ENCODE measurements around the gene HYAL2.
A peak's percentile ranks its signal among the peaks of the same experiment; 100 is the strongest.

Gene HYAL2

DNA sequence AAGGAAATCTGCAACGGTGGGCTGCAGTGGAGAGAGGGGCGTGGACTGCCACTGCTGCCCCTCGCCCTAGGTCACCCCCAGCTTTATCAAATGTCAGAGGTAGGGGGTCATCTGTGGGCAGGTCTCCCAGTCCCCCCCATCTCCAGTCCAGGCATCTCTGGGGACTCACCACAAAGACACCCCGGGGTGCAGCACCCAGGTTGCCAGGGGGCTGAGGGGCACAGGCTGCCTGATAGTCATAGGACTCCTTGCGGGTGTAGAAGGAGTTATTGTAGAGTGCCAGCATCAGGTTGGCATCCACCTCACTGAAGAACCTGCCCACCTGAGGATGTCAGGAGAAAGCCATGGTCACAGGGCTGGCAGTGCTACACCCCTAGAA lies 43.3 kb upstream of the HYAL2 start:
- Histone ChIP-seq H3K36me3 (ENCODE audit: control insufficient read depth, insufficient read depth, low read length) (no peaks in the 10 kb centered on the region), H3K4me3 (ENCODE audit: low read depth, low read length) (no peak overlapping the region), H3K4me1 (peaks cover 6% of the 10 kb centered on the region), H3K9me3 (ENCODE audit: control insufficient read depth, low read length) (no peaks in the 10 kb centered on the region), H3K4me2 (ENCODE audit: low read length) (peak overlapping the region; percentile 89), H2AFZ (peak overlapping the region; percentile 94), H3K27me3 (ENCODE audit: control insufficient read depth, insufficient read depth, low read length) (no peaks in the 10 kb centered on the region), H3K27ac (peak overlapping the region; percentile 71), H3K9ac (no peak overlapping the region), H3K79me2 (no peaks in the 10 kb centered on the region)
- TF ChIP-seq, protein P1, sequence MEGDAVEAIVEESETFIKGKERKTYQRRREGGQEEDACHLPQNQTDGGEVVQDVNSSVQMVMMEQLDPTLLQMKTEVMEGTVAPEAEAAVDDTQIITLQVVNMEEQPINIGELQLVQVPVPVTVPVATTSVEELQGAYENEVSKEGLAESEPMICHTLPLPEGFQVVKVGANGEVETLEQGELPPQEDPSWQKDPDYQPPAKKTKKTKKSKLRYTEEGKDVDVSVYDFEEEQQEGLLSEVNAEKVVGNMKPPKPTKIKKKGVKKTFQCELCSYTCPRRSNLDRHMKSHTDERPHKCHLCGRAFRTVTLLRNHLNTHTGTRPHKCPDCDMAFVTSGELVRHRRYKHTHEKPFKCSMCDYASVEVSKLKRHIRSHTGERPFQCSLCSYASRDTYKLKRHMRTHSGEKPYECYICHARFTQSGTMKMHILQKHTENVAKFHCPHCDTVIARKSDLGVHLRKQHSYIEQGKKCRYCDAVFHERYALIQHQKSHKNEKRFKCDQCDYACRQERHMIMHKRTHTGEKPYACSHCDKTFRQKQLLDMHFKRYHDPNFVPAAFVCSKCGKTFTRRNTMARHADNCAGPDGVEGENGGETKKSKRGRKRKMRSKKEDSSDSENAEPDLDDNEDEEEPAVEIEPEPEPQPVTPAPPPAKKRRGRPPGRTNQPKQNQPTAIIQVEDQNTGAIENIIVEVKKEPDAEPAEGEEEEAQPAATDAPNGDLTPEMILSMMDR (IDR thresholded peaks at IDR 0.05): no peak

DNA sequence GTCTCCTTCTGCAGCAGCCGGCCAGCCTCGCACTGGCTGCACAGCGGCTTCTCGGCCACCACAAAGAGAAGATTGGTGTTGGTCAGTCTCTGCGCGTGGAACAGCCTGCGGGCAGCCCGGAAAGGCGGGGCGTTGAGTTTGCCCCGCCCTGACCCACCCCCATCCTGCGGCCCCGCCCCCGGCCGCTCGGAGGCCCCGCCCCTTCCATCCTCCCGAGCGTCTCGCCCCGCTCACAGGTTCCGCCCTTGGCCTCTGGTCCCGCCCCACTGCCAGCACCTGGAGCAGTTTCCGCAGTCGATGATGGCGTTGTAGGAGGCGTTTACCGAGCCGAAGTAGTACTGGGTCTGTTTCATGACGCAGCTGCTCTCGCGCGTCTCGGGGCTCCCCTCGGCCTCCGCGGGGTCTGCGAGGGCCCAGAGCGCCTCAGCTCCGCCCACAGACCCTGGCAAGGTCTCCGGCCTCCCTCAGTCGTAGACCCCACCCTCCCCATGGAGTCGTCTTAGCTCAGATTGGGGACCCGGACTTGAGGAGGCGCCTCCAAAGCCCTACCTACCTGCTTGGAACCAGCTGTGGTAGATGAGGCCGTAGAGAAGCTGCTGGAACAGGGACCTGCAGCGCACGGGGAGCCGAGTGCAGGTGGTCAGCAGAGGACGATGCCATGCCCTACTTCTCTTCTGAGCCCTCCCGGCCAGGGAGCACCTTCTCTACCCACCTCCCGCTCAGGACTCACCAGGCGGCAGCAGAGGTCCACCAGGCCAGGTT lies 42.7 kb upstream of the HYAL2 start:
- no peaks in the 10 kb centered on the region for H3K27me3 ChIP-seq (ENCODE audit: control insufficient read depth, insufficient read depth, low read length)
- TF ChIP-seq, protein P1 (IDR thresholded peaks at IDR 0.05): peak; percentile 9
- H3K4me1 ChIP-seq: peaks cover 6% of the 10 kb centered on the region
- H3K79me2 ChIP-seq: no peaks in the 10 kb centered on the region
- H3K9ac ChIP-seq: no peak overlapping the region
- H3K36me3 ChIP-seq (ENCODE audit: control insufficient read depth, insufficient read depth, low read length): no peaks in the 10 kb centered on the region
- H3K27ac ChIP-seq: peak overlapping the region; percentile 71
- H3K4me3 ChIP-seq (ENCODE audit: low read depth, low read length): peak overlapping the region; percentile 56
- peak overlapping the region; percentile 89 for H3K4me2 ChIP-seq (ENCODE audit: low read length)
- H2AFZ ChIP-seq: peak overlapping the region; percentile 94
- no peaks in the 10 kb centered on the region for H3K9me3 ChIP-seq (ENCODE audit: control insufficient read depth, low read length)

DNA sequence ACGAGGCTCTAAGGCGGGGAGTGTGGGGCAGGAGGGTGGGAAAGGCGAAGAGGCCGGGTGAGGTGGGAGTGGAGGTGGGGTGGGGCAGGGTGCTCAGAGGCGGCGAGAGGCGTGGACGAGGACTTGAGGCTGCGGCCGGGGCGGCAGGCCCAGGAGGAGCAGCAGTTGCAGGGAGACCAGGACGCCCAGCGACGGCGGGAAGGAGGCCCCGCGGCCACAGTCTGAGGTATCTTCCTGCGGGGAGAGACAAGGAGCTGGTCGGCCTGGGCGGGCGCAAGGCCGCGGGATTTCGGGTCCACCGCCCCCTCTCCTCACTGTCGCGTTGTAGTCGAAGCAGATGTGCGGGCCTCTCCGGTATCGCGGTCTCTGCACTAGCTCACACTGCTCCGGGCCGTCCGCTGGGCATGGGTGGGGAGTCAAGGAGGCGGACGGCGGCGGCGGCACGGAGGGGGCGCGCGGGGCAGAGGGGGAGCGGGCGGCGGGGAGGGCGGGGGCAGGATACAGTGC lies 42.1 kb upstream of the HYAL2 start:
- peak overlapping the region; percentile 56 for H3K4me3 ChIP-seq (ENCODE audit: low read depth, low read length)
- TF ChIP-seq, protein P1 (IDR thresholded peaks at IDR 0.05): no peak
- H3K27ac ChIP-seq: no peak overlapping the region

DNA sequence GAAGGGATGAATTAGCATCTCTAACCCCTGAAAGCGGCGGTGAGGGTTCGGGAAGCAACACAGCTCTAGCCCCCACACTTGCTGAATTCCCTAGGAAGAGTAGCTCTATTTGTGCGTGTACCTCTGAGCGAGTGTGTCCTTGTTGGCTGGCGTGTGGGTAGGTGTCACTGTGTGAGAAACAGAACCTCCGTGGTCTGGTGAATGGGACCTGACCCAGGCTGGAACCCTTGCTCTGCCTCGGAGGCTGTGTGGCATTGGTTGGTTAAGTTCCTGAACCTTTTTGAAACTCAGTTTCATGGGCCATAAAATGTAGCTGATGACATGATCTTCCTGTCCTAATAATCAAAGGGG lies 37.2 kb upstream of the HYAL2 start:
- Histone ChIP-seq H3K4me3 (ENCODE audit: low read depth, low read length) (no peak overlapping the region), H3K4me1 (peaks cover 34% of the 10 kb centered on the region), H3K27ac (no peak overlapping the region), H3K36me3 (ENCODE audit: control insufficient read depth, insufficient read depth, low read length) (no peaks in the 10 kb centered on the region), H3K9ac (no peak overlapping the region), H2AFZ (peak overlapping the region; percentile 72), H3K9me3 (ENCODE audit: control insufficient read depth, low read length) (no peaks in the 10 kb centered on the region), H3K79me2 (peaks cover 25% of the 10 kb centered on the region), H3K27me3 (ENCODE audit: control insufficient read depth, insufficient read depth, low read length) (no peaks in the 10 kb centered on the region), H3K4me2 (ENCODE audit: low read length) (peak overlapping the region; percentile 95)
- TF ChIP-seq, protein P1 (IDR thresholded peaks at IDR 0.05): no peak

More for the DNA sequence above, 42.1 kb upstream of the HYAL2 start:
- H2AFZ ChIP-seq: peak overlapping the region; percentile 94
- no peaks in the 10 kb centered on the region for H3K79me2 ChIP-seq
- H3K36me3 ChIP-seq (ENCODE audit: control insufficient read depth, insufficient read depth, low read length): no peaks in the 10 kb centered on the region
- H3K9me3 ChIP-seq (ENCODE audit: control insufficient read depth, low read length): no peaks in the 10 kb centered on the region
- peak overlapping the region; percentile 89 for H3K4me2 ChIP-seq (ENCODE audit: low read length)
- H3K27me3 ChIP-seq (ENCODE audit: control insufficient read depth, insufficient read depth, low read length): no peaks in the 10 kb centered on the region
- H3K9ac ChIP-seq: no peak overlapping the region
- H3K4me1 ChIP-seq: peaks cover 6% of the 10 kb centered on the region

All from parathyroid adenoma (tissue), 2 donors.